Measurements from ENCODE around the gene DNM3.

GRCh38 chr1:172397633-172398032 is 556.3 kb downstream of the DNM3 start:
- no peak for TF ChIP-seq EZH2 (IDR thresholded peaks at IDR 0.05)
- no peak for TF ChIP-seq POLR2AphosphoS5 (IDR thresholded peaks at IDR 0.05; ENCODE audit: borderline replicate concordance, low read depth, low read length)
- TF ChIP-seq FOXP2 (optimal IDR thresholded peaks at IDR 0.05; ENCODE audit: control extremely low read depth, extremely low read length, insufficient read depth), result no peak

Data from SK-N-MC (cell line).